Liver (tissue), 9 donors: Measurements from ENCODE around the gene SLC1A3. TPM values are rescaled to one million over a fixed set of nuclear protein-coding genes. Genes with fewer than 3 reads are reported as not detected.

ENCODE experiments used
- DNase-seq: peaks from one replicate; pipeline ENCODE4 v3.0.0-alpha.2; 2017; ENCODE audit warnings: low spot score
- H3K27ac ChIP-seq, 2 donors: one replicate each; pipeline ENCODE4 v1.7.0; 2013; ENCODE audit warnings: inconsistent platforms in 2 of 2, low read length in 2 of 2, control low read depth in 1 of 2, low read depth in 1 of 2, mild to moderate bottlenecking in 1 of 2
- H3K27me3 ChIP-seq, 4 donors: one replicate each; pipeline versions ENCODE4 v1.6.1 to v1.7.0; 2013; ENCODE audit warnings: low read length in 3 of 4, inconsistent platforms in 1 of 4, mild to moderate bottlenecking in 1 of 4, moderate library complexity in 1 of 4; ENCODE audit not compliant: control insufficient read depth in 4 of 4, insufficient read depth in 4 of 4
- H3K36me3 ChIP-seq, 4 donors: one replicate each; pipeline versions ENCODE4 v1.6.1 to v1.7.0; 2013; ENCODE audit warnings: low read length in 3 of 4, mild to moderate bottlenecking in 3 of 4, low read depth in 1 of 4, moderate library complexity in 1 of 4; ENCODE audit not compliant: control insufficient read depth in 4 of 4, insufficient read depth in 3 of 4
- H3K4me1 ChIP-seq, 4 donors: one replicate each; pipeline versions ENCODE4 v1.6.1 to v1.7.0; 2013; ENCODE audit warnings: low read length in 3 of 4, mild to moderate bottlenecking in 3 of 4, moderate library complexity in 1 of 4; ENCODE audit not compliant: control insufficient read depth in 4 of 4, insufficient read depth in 4 of 4
- H3K4me3 ChIP-seq, 3 donors: one replicate each; pipeline versions ENCODE4 v1.6.1 to v1.7.0; 2013; ENCODE audit warnings: low read length in 3 of 3, control low read depth in 1 of 3, low read depth in 1 of 3, mild to moderate bottlenecking in 1 of 3
- H3K9ac ChIP-seq, 2 donors: one replicate each; pipeline ENCODE4 v1.7.0; 2013; ENCODE audit warnings: low read length in 2 of 2, mild to moderate bottlenecking in 2 of 2, moderate library complexity in 2 of 2, control low read depth in 1 of 2, low read depth in 1 of 2
- H3K9me3 ChIP-seq, 4 donors: one replicate each; pipeline versions ENCODE4 v1.6.1 to v1.7.0; 2013; ENCODE audit warnings: low read length in 3 of 4; ENCODE audit not compliant: control insufficient read depth in 4 of 4
- FOXA1 ChIP-seq: IDR thresholded peaks from 2 replicates; pipeline ENCODE4 v1.6.1; 2016; ENCODE audit warnings: antibody characterized with exemption
- GABPA ChIP-seq, 2 donors: IDR thresholded peaks in 1 of 2; conservative IDR thresholded peaks in 1 of 2; 2 replicates each; pipeline ENCODE4 v1.6.1; 2016; ENCODE audit warnings: antibody characterized with exemption in 2 of 2, mild to moderate bottlenecking in 1 of 2, moderate library complexity in 1 of 2
- HNF4A ChIP-seq, 2 donors: conservative IDR thresholded peaks; 2 replicates each; pipeline ENCODE4 v1.6.1; 2016; ENCODE audit warnings: antibody characterized with exemption in 2 of 2, mild to moderate bottlenecking in 2 of 2
- HNF4G ChIP-seq: IDR thresholded peaks from 2 replicates; pipeline ENCODE4 v1.6.1; 2016; ENCODE audit warnings: antibody characterized with exemption
- NR2F2 ChIP-seq: IDR thresholded peaks from 2 replicates; pipeline ENCODE4 v1.6.1; 2016; ENCODE audit warnings: antibody characterized with exemption
- RAD21 ChIP-seq, 2 donors: IDR thresholded peaks; 2 replicates each; pipeline ENCODE4 v1.6.1; 2016; ENCODE audit warnings: antibody characterized with exemption in 2 of 2, mild to moderate bottlenecking in 2 of 2
- SP1 ChIP-seq: IDR thresholded peaks from 2 replicates; pipeline ENCODE4 v1.6.1; 2018; ENCODE audit warnings: antibody characterized with exemption, mild to moderate bottlenecking
- TAF1 ChIP-seq: conservative IDR thresholded peaks from 2 replicates; pipeline ENCODE4 v1.6.1; 2016; ENCODE audit warnings: antibody characterized with exemption, mild to moderate bottlenecking
- YY1 ChIP-seq: IDR thresholded peaks from 2 replicates; pipeline ENCODE4 v1.6.1; 2016; ENCODE audit warnings: antibody characterized with exemption, mild to moderate bottlenecking
- WGBS: extraction: QIAGEN DNeasy Blood & Tissue Kit; methylation state at CpG from one replicate; pipeline ENCODE4 v1.1.7; 2013; 5-methylcytosine and 5-hydroxymethylcytosine counted together
- polyA plus RNA-seq, 2 donors: library from polyadenylated mRNA; stranded (reverse) in 1 of 2; unstranded in 1 of 2; fragments of 200-250 nt in 1 of 2; fragments of >200 nt in 1 of 2; fragmentation: Nextera tagmentation in 1 of 2; extraction: Ambion mirVana in 1 of 2; gene quantifications; one replicate each; pipeline versions ENCODE4 v1.2.1 to v1.2.3, GENCODE V29; 2013 to 2015
- total RNA-seq, 2 donors: library from RNA; depleted of rRNA; stranded (reverse); fragments of >200 nt; gene quantifications; one replicate each; pipeline ENCODE4 v1.2.3, GENCODE V29; 2014
- TF ChIP-seq, protein P1 (sequence below): IDR thresholded peaks from 2 replicates; pipeline ENCODE4 v1.6.1; 2016; ENCODE audit warnings: antibody characterized with exemption, mild to moderate bottlenecking
- TF ChIP-seq, protein P2 (sequence below): fragments of 150-350 bp; IDR thresholded peaks from 2 replicates; pipeline ENCODE4 v1.5.1; 2017; ENCODE audit warnings: improper control_type of control experiment, low read depth, low read length; ENCODE audit not compliant: missing input control
- TF ChIP-seq, protein P3 (sequence below): IDR thresholded peaks from 2 replicates; pipeline ENCODE4 v1.6.1; 2016; ENCODE audit warnings: antibody characterized with exemption
- TF ChIP-seq, protein P4 (sequence below): IDR thresholded peaks from 2 replicates; pipeline ENCODE4 v1.6.1; 2016; ENCODE audit warnings: antibody characterized with exemption
- TF ChIP-seq, protein P5 (sequence below): IDR thresholded peaks from 2 replicates; pipeline ENCODE4 v1.6.1; 2016; ENCODE audit warnings: antibody characterized with exemption
- donor health status: healthy.
- donor health status: healthy.
- donor health status: healthy.
- donor health status: healthy.
- donor health status: healthy.

SLC1A3 gene
- total and polyA plus RNA-seq, 4 donors = 1.8 to 8.8 (median 2.8) TPM

DNA sequence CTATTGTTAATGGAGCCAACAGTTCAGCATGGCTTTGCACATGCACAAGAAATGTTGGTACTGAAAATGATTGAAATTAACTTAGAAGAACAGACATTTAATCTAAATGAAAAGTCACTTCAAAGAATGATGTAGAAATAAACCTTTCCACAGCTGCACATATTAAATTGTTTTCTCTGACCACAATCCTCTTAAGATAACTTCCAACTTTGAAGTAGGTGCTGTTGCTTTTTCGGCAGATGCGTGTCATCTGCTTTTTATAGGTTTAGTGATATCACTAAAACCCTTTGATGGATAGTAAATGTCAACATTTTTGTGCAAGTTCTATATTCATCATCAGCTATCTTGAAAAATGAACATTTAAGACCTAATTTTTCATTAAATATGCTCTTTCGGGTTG is 25.3 kb upstream of the SLC1A3 start:
- Histone ChIP-seq H3K36me3 (no peaks in the 10 kb centered on the region), H3K27me3 (no peaks in the 10 kb centered on the region), H3K4me1 (no peaks in the 10 kb centered on the region), H3K9me3 (no peaks in the 10 kb centered on the region), H3K27ac (no peak overlapping the region), H3K9ac (no peak overlapping the region), H3K4me3 (no peak overlapping the region)
- TF ChIP-seq, protein P1, sequence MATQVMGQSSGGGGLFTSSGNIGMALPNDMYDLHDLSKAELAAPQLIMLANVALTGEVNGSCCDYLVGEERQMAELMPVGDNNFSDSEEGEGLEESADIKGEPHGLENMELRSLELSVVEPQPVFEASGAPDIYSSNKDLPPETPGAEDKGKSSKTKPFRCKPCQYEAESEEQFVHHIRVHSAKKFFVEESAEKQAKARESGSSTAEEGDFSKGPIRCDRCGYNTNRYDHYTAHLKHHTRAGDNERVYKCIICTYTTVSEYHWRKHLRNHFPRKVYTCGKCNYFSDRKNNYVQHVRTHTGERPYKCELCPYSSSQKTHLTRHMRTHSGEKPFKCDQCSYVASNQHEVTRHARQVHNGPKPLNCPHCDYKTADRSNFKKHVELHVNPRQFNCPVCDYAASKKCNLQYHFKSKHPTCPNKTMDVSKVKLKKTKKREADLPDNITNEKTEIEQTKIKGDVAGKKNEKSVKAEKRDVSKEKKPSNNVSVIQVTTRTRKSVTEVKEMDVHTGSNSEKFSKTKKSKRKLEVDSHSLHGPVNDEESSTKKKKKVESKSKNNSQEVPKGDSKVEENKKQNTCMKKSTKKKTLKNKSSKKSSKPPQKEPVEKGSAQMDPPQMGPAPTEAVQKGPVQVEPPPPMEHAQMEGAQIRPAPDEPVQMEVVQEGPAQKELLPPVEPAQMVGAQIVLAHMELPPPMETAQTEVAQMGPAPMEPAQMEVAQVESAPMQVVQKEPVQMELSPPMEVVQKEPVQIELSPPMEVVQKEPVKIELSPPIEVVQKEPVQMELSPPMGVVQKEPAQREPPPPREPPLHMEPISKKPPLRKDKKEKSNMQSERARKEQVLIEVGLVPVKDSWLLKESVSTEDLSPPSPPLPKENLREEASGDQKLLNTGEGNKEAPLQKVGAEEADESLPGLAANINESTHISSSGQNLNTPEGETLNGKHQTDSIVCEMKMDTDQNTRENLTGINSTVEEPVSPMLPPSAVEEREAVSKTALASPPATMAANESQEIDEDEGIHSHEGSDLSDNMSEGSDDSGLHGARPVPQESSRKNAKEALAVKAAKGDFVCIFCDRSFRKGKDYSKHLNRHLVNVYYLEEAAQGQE = no peak
- no peak for TF ChIP-seq FOXA1
- TF ChIP-seq, protein P2, sequence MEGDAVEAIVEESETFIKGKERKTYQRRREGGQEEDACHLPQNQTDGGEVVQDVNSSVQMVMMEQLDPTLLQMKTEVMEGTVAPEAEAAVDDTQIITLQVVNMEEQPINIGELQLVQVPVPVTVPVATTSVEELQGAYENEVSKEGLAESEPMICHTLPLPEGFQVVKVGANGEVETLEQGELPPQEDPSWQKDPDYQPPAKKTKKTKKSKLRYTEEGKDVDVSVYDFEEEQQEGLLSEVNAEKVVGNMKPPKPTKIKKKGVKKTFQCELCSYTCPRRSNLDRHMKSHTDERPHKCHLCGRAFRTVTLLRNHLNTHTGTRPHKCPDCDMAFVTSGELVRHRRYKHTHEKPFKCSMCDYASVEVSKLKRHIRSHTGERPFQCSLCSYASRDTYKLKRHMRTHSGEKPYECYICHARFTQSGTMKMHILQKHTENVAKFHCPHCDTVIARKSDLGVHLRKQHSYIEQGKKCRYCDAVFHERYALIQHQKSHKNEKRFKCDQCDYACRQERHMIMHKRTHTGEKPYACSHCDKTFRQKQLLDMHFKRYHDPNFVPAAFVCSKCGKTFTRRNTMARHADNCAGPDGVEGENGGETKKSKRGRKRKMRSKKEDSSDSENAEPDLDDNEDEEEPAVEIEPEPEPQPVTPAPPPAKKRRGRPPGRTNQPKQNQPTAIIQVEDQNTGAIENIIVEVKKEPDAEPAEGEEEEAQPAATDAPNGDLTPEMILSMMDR = no peak
- no peak for TF ChIP-seq RAD21 (IDR thresholded peaks at IDR 0.05)
- TF ChIP-seq, protein P3, sequence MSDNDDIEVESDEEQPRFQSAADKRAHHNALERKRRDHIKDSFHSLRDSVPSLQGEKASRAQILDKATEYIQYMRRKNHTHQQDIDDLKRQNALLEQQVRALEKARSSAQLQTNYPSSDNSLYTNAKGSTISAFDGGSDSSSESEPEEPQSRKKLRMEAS = no peak
- TF ChIP-seq, protein P4, sequence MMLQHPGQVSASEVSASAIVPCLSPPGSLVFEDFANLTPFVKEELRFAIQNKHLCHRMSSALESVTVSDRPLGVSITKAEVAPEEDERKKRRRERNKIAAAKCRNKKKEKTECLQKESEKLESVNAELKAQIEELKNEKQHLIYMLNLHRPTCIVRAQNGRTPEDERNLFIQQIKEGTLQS = no peak
- TF ChIP-seq HNF4A (conservative IDR thresholded peaks at IDR 0.05) = no peak
- TF ChIP-seq TAF1 = no peak
- TF ChIP-seq NR2F2 = no peak
- TF ChIP-seq, protein P5, sequence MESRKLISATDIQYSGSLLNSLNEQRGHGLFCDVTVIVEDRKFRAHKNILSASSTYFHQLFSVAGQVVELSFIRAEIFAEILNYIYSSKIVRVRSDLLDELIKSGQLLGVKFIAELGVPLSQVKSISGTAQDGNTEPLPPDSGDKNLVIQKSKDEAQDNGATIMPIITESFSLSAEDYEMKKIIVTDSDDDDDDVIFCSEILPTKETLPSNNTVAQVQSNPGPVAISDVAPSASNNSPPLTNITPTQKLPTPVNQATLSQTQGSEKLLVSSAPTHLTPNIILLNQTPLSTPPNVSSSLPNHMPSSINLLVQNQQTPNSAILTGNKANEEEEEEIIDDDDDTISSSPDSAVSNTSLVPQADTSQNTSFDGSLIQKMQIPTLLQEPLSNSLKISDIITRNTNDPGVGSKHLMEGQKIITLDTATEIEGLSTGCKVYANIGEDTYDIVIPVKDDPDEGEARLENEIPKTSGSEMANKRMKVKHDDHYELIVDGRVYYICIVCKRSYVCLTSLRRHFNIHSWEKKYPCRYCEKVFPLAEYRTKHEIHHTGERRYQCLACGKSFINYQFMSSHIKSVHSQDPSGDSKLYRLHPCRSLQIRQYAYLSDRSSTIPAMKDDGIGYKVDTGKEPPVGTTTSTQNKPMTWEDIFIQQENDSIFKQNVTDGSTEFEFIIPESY = no peak
- TF ChIP-seq GABPA (IDR thresholded peaks at IDR 0.05 in 1 of 2, conservative IDR thresholded peaks at IDR 0.05 in 1 of 2) = no peak
- no peak for TF ChIP-seq YY1
- TF ChIP-seq SP1 = no peak
- DNase-seq = no peak
- WGBS = 77% methylated on average over 3 of the region's 3 CpGs

DNA sequence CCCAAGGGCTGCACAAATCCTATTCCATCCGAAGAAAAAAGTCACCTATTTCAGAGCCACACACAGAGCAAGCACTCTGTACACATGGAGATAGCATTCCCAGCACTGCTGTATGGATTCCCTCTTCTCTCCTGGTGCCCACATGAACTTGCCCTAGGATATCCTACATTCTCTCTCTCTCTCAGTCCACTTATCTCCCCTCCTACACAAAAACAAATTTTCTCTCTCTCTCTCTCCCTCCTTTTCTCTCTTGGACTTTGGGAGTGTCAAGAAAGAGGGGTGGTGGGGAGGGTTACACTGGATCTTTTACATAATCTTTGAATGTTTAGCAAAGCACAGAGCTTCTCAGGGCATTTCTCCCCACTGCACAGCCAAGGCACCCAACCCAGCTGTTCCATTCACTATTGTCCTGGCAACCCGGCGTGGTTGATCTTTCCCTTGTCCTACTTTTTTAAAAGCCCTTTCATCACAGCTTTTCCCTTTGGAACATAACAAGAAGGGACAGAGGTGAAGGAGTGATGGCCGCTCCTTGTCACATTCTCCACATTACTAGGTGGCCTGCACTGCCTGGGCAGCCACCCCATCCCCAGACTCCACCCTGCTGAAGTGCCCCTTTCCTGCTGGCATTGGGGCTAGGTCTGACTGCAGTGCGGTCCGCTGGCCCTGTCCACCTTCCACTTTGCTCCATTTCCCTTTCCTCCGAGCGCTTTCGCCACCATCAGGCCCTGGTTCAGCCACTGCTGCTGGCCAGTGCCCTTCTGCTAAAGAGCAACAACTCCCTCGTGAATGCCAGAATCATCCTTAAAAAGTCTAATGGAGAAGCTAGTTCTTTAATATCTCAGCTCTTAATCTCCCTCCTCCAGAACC is 22.2 kb upstream of the SLC1A3 start:
- H3K27ac ChIP-seq = no peak overlapping the region
- WGBS = 82% methylated on average over 10 of the region's 10 CpGs
- H3K9ac ChIP-seq = no peak overlapping the region
- H3K9me3 ChIP-seq = no peaks in the 10 kb centered on the region
- no peaks in the 10 kb centered on the region for H3K27me3 ChIP-seq
- H3K4me3 ChIP-seq = no peak overlapping the region
- H3K36me3 ChIP-seq = no peaks in the 10 kb centered on the region
- no peak for DNase-seq
- H3K4me1 ChIP-seq = no peaks in the 10 kb centered on the region
- TF ChIP-seq, protein P1 = no peak
- TF ChIP-seq GABPA (IDR thresholded peaks at IDR 0.05 in 1 of 2, conservative IDR thresholded peaks at IDR 0.05 in 1 of 2) (no peak), HNF4G (no peak), TAF1 (no peak), FOXA1 (no peak), SP1 (no peak)
- TF ChIP-seq, protein P3 = no peak
- TF ChIP-seq, protein P2 = no peak
- TF ChIP-seq, protein P4 = no peak
